GM21367 (cell line): ENCODE measurements around the gene MSN.
"Not testable (repeated sequence)": the region's sequence is repeated elsewhere in the genome, so short reads cannot be mapped to it uniquely, and the experiment has no call there.

Source experiments
- ATAC-seq: cut with Tn5 transposase; IDR thresholded peaks from one replicate; pipeline ENCODE4 v1.9.1; 2021; ENCODE audit not compliant: unreplicated experiment

MSN gene

DNA sequence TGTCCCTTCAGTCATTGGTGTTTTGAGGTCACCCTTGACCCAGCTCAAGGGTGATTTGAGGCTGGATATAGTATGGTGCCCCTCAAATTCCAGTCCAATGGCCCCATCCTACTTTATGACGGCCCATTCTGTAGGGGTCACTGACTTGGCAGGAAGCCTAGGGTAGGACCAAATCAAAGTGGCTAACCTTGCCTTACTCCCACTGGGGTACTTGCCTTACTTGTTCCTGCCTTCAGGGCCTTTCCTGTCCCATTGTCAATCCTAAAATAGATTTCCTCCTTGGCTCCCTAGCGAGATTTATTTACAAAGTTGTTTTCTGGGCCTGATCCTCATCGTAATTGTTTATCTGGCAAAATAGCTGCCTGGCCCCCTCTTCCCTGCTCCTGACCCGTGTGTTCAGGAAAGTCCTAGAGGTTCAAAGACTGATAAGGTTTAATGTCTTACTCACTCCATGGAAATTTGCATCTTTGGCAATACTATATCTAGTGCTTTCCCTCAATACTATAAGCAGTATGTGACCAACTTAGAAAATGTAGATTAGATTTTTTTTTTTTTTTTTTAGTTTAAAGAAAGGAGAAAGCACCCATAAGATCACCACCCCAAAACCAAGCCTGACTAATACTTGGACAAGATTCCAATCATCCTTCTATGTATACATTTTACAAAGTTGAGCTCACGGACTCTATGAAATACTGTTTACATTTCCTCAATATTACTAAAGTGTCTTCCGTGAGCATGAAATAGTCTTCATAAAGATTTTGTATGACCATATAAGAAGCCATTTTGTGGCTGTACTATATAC lies 44.8 kb downstream of the MSN start:
- no peak for ATAC-seq

DNA sequence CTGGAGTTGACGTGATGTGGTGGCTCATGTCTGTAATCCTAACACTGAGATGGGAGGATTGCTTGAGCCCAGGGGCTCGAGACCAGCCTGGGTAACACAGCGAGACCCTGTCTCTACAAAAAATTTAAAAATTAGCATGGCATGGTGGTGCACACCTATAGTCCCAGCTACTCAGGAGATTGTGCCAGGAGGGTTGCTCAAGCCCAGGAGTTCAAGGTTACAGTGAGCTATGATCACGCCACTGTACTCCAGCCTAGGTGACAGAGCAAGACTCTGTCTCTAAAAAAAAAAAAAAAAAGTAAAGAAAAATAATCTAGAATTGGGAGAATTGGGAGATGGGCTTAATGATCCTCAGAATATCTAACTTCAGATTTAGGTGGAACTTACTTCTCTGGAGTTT lies 51.1 kb downstream of the MSN start:
- ATAC-seq, result no peak

DNA sequence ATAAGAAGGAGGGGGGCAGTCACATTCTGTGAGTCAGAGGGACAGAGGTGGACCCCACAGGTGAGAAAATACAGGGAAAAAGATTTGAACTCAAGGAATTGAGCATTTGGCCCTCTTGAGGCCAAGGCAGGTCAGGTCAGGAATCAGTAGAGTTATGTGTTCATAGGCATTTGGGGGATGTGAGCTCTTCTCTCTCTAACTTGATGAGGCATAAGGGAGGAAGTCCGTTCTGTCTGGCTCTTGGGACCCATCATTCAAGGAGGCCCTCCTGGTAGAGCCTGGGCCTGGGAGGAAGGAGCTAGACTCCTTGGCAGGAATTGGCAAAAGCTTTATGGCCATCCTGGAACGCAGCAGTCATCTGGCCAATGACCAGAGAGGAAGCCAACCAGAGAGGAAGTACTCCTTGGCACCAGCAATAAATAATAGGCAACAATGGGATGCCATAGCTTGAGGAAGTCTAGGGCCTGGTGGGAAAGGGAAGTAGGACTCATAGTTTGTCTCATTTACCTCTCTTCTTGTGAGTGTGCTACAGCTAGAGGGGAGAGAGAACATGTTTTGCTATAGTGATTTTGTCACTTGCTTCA lies 53.0 kb downstream of the MSN start:
- no peak for ATAC-seq

DNA sequence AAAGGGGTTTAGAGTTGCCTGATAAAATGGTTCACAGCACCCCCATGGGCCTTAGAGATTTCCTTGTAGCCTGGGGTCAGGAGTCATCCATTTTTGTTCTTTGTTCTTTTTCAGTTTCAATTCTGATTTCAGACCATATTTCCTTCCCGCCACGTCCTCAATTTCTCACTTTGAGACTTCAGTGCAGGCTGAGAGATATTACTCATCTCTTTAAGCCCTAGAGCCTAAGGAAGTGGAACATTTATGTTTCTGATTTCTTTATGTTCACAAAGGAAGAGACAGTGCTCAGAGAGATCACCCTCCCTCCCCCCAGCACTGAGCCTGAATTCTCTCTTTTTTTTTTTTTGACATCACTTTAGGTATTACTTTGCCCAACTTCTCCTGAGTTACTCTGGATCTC lies 56.3 kb downstream of the MSN start:
- ATAC-seq, result peak; percentile 71

DNA sequence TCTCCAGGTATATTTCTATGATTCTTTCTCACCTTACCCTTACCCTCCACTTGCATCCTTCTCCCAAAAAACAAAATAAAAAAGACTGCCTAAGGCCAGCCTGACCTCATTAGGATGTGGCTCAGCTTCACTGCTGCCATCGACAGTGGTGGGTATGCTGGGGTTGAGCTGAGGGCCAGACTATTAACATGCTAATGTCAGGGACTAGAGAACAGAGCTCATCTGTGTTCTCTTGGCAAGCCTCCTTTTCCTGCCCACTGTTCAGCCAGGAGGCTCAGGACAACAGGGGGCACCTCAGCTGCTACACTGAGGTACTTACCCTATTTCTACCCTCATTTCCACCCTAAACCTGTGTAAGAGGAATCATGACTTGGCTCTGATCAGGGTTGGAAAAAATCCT lies 59.3 kb downstream of the MSN start:
- no peak for ATAC-seq

DNA sequence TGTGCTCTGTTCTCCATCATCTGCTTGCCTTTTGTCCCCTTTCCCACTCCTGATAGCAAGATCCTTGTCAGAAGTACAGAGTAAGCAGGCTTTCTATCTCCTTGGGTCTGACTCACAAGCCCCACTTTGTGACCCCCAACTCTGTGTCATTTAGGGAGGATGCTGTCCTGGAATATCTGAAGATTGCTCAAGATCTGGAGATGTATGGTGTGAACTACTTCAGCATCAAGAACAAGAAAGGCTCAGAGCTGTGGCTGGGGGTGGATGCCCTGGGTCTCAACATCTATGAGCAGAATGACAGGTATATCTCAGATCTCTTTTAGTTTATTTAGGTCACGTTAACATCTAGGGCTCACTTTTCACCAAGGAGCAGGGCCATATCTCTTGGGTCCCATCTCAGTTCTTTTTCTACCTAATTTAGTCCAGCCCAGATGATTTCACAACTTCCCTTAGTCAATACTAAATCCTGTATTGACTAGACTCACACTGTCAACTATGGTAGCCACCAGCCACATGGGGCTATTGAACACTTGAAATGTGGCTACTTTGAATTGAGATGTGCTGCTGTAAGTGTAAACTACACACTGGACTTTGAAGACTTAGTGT lies 64.3 kb downstream of the MSN start:
- no peak for ATAC-seq

DNA sequence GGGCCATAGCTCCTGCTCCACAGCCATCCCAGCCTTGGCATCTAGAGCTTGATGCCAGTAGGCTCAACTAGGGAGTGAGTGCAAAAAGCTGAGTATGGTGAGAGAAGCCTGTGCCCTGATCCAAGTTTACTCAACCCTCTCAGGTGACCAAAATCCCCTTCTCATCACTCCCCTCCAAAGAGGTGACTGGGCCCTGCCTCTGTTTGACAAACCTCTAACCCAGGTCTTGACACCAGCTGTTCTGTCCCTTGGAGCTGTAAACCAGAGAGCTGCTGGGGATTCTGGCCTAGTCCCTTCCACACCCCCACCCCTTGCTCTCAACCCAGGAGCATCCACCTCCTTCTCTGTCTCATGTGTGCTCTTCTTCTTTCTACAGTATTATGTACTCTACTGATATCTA lies 73.5 kb downstream of the MSN start:
- ATAC-seq, result no peak

DNA sequence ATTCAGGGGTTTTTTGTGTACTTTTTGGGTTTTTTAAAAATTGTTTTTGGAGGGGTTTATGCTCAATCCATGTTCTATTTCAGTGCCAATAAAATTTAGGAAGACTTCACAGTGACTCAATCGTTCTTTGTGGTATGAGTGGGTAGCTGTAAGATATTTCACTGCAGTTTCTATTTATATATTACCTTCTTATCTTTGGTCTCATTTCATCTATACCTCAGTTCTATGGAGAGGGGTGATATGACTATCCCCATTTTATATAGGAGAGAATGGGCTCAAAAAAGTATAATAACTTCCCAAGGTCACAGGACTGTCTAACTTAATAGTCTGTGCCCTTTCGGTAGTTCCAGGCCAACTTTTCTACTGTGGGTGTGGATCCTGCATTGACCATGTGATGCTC lies 74.4 kb downstream of the MSN start:
- ATAC-seq, result no peak

DNA sequence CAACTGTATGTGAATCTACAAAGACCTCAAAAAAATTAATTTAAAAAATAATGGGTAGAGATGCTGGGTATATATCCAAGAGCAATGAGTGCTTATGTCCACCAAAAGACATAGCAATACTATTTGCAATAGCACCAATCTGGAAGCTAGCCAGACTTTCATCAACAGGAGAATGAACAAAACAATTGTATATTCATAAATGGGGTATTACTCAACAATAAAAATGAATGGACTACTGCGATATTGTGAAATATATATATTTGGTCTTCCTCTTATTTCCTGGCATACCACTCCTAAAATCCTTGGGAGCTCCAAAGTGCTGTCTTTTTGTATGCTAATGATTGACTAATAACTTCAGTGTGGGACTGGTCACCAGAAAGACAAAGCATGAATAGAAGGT lies 77.5 kb downstream of the MSN start:
- no peak for ATAC-seq

DNA sequence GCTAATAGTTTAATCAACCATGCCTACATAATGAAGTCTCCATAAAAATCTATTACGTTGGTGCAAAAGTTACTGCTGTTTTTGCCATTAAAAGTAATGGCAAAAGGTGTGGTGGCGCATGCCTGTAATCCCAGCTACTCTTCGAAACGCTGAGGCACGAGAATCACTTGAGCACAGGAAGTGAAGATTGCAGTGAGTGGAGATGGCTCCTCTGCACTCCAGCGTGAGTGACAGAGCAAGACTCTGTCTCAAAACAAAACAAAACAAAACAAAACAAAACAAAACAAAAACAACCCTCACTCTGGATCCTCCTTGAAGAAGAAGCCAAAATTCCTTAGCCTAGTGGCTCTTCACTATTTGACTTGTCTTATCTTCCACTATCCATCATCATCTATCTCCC lies 78.0 kb downstream of the MSN start:
- no peak for ATAC-seq

DNA sequence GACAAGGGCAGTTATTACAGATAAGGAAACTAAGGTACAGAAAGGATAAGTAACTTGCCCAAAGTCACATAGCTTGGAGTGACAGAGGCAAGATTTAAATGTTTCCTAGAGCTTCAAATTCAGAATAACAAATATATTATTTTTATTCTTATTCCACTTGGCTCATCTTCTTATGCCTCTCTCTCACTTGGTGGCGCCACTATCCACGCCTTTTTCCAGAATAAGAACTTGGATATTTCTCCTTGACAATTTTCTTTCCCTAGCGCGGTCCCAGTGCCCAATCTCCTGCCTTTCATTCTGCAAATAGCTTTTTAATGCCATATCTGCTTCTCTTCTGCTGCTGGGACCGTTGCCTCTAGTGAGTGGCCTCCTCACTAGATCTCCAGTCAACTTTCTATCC lies 78.5 kb downstream of the MSN start:
- ATAC-seq, result no peak

DNA sequence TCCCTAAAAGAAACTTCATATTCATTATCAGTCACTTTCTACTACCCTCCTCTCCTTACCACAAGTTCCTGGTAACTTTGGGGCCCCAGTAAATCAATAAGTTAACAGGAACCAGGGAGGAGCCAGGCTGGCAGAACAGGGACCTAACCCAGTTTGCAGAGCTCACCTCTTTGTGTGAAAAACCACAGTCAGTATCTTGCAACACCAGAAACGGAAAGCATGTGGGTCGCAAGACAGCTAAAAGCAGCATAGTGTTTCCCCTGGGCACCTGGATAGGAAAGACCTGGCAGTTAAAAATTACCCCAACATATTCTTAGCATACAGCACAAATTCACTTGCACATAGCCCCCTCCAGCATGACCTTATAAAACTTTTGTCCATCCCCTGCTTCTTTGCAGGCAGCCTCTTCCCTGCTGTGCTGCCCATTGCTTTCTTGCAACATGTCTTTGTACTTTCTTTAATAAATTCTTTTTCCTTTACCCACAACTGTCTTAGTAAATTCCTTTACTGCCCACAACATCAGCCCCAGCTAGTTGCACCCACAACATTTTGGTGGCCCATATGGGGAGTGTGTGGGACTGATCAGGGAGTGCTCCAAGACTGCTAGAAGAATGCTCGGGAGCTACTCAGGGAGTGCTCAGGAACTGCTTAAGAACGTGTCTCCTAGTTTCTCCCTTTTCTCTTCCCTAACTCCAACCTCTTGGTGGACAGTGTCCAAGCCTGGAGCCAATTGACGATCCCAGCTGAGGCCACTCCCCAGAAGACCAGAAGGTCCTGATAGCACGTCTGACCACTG lies 83.4 kb downstream of the MSN start:
- peak; percentile 90 for ATAC-seq

DNA sequence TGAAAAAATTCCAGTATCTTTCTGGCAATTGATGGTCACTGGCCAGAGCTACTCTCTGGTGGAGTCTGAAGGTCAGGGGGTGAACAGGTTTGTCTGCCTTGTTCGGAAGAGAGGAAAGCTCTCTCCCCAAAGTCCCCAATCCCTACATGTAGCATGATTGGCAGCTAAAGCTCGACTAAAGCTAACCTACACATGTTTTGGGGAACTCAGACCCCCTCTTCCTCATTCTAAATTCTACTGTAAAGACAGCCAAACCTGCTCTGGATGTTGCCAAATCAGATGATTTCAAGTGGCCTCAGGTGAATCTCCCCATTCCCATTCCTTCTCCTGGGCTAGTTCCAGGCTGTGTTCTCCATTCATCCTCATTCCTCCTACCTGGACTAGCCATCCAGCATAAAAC lies 84.1 kb downstream of the MSN start:
- ATAC-seq, result no peak

DNA sequence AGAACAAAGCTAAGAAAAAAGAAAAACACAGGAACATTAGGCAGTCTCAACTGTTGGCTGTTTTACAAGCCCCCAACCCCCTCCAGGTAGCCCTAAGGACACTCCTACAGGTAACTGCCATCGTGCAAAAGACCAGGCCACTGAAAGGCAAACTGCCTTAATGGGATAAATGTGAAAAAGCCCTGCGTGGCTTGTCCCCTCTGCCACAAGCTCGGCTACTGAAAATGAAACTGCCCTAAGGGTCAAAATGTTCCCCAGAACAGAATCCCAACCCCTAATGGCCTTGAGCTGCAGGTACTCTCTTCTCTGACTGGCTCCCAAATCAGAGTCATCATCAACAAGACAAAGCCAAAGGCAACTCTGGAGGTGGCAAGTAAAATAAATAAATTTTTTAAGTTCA lies 84.8 kb downstream of the MSN start:
- no peak for ATAC-seq

DNA sequence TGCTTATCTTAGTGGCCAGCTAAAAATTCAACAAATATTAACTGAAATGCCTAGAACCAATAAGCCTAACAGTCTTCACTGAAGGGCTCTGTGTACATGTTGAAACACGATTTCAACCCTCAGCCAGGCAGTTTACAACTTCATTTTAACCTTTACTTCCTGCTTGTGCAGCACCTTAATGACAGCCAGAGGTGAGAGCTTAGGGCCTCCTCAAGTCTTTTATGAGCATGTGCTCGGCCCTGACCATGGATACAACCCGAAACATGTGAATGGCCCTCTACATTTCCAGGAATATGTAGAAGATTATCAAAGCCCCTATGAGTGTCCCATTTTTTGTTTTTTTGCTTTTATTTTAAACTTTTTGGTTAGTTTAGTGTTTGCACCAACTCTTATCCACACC lies 88.3 kb downstream of the MSN start:
- ATAC-seq, result no peak

DNA sequence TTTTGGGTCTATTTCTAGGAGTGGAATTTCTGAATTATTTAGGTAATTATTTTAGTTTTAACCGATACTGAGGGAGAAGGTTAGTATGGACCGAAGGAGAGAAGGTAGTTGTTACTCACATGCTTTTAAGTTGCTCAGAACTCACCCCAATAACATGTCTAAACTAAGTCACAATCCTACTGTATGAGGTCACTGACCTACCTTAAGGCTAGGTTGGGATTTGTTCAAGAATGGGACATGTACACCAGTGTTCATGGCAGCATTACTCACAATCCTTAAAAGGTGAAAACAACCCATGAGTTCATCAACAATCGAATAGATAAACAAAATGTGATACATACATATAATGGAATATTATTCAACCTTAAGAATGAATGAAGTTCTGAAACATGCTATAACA lies 90.5 kb downstream of the MSN start:
- ATAC-seq, result no peak

DNA sequence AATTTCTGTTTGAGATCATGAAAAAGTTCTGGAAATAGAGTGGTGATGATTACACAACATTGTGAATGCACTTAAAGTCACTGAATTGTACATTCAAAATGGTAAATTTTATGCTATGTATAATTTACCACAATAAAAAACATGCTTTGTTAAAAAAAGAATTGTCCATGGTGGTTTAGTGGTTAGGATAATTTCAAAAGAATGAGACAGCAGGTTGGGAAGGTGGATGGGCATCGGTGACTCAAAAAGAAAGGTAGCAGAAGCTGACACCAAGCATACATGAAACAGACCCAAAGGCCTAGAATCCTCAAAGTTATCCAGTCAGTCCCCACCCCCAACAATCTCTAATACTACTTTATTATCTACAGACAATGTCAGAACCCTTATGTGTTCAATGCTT lies 91.1 kb downstream of the MSN start:
- ATAC-seq, result no peak

DNA sequence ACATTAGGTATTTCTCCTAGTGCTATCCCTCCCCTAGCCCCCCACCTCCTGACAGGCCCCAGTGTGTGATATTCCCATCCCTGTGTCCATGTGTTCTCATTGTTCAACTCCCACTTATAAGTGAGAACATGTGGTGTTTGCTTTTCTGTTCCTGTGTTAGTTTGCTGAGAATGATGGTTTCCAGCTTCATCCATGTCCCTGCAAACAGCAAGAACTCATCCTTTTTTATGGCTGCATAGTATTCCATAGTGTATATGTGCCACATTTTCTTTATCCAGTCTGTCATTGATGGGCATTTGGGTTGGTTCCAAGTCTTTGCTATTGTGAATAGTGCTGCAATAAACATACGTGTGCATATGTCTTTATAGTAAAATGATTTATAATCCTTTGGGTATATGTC lies 92.1 kb downstream of the MSN start:
- ATAC-seq, result not testable (repeated sequence)

DNA sequence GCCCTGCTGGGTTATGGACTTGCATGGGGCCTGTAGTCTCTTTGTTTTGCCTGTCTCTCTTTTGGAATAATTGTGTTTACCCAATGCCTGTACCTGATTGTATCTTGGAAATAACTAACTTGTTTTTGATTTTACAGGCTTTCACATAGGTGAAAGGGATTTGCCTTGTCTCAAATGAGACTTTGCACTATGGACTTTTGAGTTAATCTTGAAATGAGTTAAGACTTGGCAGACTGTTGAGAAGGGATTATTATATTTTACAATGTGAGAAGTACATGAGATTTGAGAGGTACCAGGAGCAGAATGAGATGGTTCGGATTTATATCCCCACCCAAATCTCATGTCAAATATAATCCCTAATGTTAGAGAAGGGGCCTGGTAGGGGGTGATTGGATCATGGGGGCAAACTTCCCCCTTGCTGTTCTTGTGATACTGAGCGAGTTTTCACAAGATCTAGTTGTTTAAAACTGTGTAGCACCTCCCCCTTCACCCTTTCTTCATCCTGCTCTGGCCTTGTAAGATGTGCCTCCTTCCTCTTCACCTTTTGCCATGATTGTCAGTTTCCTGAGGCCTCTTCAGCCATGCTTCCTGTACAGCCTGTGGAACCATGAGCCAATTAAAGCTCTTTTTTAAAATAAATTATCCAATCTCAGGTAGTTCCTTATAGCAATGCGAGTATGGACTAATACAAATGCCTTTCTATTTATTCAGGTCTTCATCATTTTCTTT lies 102.3 kb downstream of the MSN start:
- ATAC-seq, result no peak

DNA sequence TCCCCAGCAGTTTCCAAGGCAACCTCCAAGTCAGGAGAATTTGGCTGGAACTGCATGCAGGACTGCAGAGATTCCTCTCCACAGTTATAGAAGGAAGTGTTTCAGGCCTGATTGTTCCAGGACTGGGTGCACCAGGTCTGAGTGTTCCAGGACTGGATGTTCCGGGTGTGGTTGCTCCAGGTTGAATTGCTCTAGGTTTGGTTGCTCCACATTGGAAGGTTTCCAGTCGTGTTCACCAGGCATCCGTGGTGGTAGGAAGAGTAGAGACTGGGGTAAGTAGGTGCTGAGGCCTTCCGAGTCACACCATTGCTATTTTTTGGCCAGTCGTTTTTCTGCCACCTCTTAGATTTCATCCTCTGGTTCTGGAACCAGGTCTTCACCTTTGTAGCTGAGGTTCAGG lies 105.4 kb downstream of the MSN start:
- ATAC-seq, result no peak

DNA sequence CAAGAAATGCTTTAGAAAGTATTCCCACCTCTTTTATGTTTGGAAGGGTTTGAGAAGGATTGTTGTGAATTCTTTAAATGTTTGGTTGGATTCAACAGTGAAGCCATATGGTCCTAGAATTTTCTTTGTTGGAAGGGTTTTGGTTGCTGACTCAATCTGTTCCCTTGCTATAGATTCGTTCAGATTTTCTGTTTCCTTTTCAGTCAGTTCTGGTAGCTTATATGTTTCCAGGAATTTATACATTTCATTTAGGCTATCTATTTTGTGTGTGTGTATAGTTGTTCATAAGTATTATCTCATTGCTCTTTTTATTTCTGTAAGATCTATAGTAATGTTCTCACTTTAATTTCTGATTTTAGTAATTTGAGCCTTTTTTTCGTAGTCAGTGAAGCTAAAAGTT lies 114.4 kb downstream of the MSN start:
- ATAC-seq, result no peak
